Neural progenitor cell (in vitro differentiated cells): ENCODE data around the gene CFAP69. TPM values are rescaled to one million over a fixed set of nuclear protein-coding genes. Genes with fewer than 3 reads are reported as not detected.

Experiments
- DNase-seq: peaks from one replicate; pipeline ENCODE4 v3.0.0-alpha.2; 2016; ENCODE audit warnings: low spot score
- H2AFZ ChIP-seq: fragments of 200-600 bp; sonication (generic); replicated peaks from 2 replicates; pipeline ENCODE4 v1.6.1; 2016; ENCODE audit warnings: antibody characterized with exemption
- H3F3A ChIP-seq: fragments of 200-600 bp; sonication (generic); 2 replicates; pipeline ENCODE4 v1.6.1; 2016; ENCODE audit warnings: antibody characterized with exemption, low read depth
- H3K27ac ChIP-seq: fragments of 200-600 bp; sonication (generic); 2 replicates; pipeline ENCODE4 v1.5.1; 2016; ENCODE audit warnings: mild to moderate bottlenecking
- H3K27me3 ChIP-seq: fragments of 200-600 bp; sonication (generic); 2 replicates; pipeline ENCODE4 v1.6.1; 2016; ENCODE audit warnings: mild to moderate bottlenecking, moderate library complexity
- H3K36me3 ChIP-seq: fragments of 200-600 bp; sonication (generic); 2 replicates; pipeline ENCODE4 v1.5.1; 2016
- H3K4me1 ChIP-seq: fragments of 200-600 bp; sonication (generic); 2 replicates; pipeline ENCODE4 v1.6.1; 2016; ENCODE audit warnings: mixed run types
- H3K4me2 ChIP-seq: fragments of 200-600 bp; sonication (generic); 2 replicates; pipeline ENCODE4 v1.6.1; 2016
- H3K4me3 ChIP-seq: fragments of 200-600 bp; sonication (generic); 2 replicates; pipeline ENCODE4 v1.5.1; 2016
- H3K79me2 ChIP-seq: fragments of 200-600 bp; sonication (generic); 2 replicates; pipeline ENCODE4 v1.6.1; 2016; ENCODE audit warnings: low read depth
- H3K9ac ChIP-seq: fragments of 200-600 bp; sonication (generic); 2 replicates; pipeline ENCODE4 v1.6.1; 2016
- H3K9me3 ChIP-seq: fragments of 200-600 bp; sonication (generic); 2 replicates; pipeline ENCODE4 v1.5.1; 2016; ENCODE audit warnings: low read depth
- H4K20me1 ChIP-seq: fragments of 200-600 bp; sonication (generic); 2 replicates; pipeline ENCODE4 v1.6.1; 2016; ENCODE audit warnings: low read depth
- H3K27ac Mint-ChIP-seq: 3 replicates; pipeline ENCODE4 v1.8.0; 2021; ENCODE audit warnings: mixed read lengths
- H3K27me3 Mint-ChIP-seq: 2 replicates; pipeline ENCODE4 v1.8.0; 2022; ENCODE audit warnings: low read depth, mild to moderate bottlenecking, inconsistent platforms, moderate library complexity, mixed read lengths; ENCODE audit not compliant: insufficient read depth
- H3K36me3 Mint-ChIP-seq: 3 replicates; pipeline ENCODE4 v1.8.0; 2021; ENCODE audit warnings: mixed read lengths
- H3K4me1 Mint-ChIP-seq: 3 replicates; pipeline ENCODE4 v1.8.0; 2021; ENCODE audit warnings: mixed read lengths
- H3K4me3 Mint-ChIP-seq: 3 replicates; pipeline ENCODE4 v1.8.0; 2021; ENCODE audit warnings: mild to moderate bottlenecking, moderate library complexity, mixed read lengths
- H3K9me3 Mint-ChIP-seq: 3 replicates; pipeline ENCODE4 v1.8.0; 2020; ENCODE audit warnings: mixed read lengths
- CTCF ChIP-seq: fragments of 200-600 bp; sonication (generic); IDR thresholded peaks from 2 replicates; pipeline ENCODE4 v1.5.1; 2017; ENCODE audit warnings: antibody characterized with exemption, mild to moderate bottlenecking
- EZH2 ChIP-seq: fragments of 200-600 bp; sonication (generic); IDR thresholded peaks from 2 replicates; pipeline ENCODE4 v1.6.1; 2017; ENCODE audit warnings: antibody characterized with exemption, mild to moderate bottlenecking, moderate library complexity
- EZH2phosphoT487 ChIP-seq: fragments of 200-600 bp; sonication (generic); IDR thresholded peaks from 2 replicates; pipeline ENCODE4 v1.6.1; 2017; ENCODE audit warnings: antibody characterized with exemption
- total RNA-seq: library from RNA; depleted of rRNA; stranded (reverse); fragments of >200 nt; gene quantifications from 2 replicates; pipeline ENCODE4 v1.2.3, GENCODE V29; 2015; ENCODE audit warnings: low replicate concordance

CFAP69 gene
- total RNA-seq, 1 donor from 2014 or later: 4.8 TPM

GRCh38 chr7:90267263-90267858, 22.4 kb downstream of the CFAP69 start:
- Histone ChIP-seq H4K20me1 (no peaks in the 10 kb centered on the region), H3K9me3 (no peaks in the 10 kb centered on the region), H3K4me2 (no peak overlapping the region), H3K27me3 (no peaks in the 10 kb centered on the region), H3F3A (no peaks in the 10 kb centered on the region), H3K9ac (no peak overlapping the region), H3K79me2 (no peaks in the 10 kb centered on the region), H3K4me1 (no peaks in the 10 kb centered on the region), H2AFZ (no peak overlapping the region), H3K4me3 (no peak overlapping the region), H3K27ac (no peak overlapping the region), H3K36me3 (no peaks in the 10 kb centered on the region)
- Mint-ChIP-seq H3K9me3 (no peaks in the 10 kb centered on the region), H3K4me1 (no peaks in the 10 kb centered on the region), H3K4me3 (no peak overlapping the region), H3K27me3 (no peaks in the 10 kb centered on the region), H3K27ac (no peak overlapping the region), H3K36me3 (no peaks in the 10 kb centered on the region)
- TF ChIP-seq EZH2phosphoT487 (no peak), CTCF (no peak), EZH2 (no peak)
- DNase-seq: no peak

GRCh38 chr7:90269163-90269562, 24.2 kb downstream of the CFAP69 start:
- Histone ChIP-seq H3F3A (no peaks in the 10 kb centered on the region), H3K9ac (no peak overlapping the region), H2AFZ (no peak overlapping the region), H3K36me3 (no peaks in the 10 kb centered on the region), H3K4me1 (no peaks in the 10 kb centered on the region), H3K4me2 (no peak overlapping the region), H3K9me3 (no peaks in the 10 kb centered on the region), H3K27me3 (no peaks in the 10 kb centered on the region), H3K4me3 (no peak overlapping the region), H3K27ac (no peak overlapping the region), H3K79me2 (no peaks in the 10 kb centered on the region), H4K20me1 (no peaks in the 10 kb centered on the region)
- Mint-ChIP-seq H3K9me3 (no peaks in the 10 kb centered on the region), H3K36me3 (no peaks in the 10 kb centered on the region), H3K27ac (no peak overlapping the region), H3K4me3 (no peak overlapping the region), H3K27me3 (no peaks in the 10 kb centered on the region), H3K4me1 (no peaks in the 10 kb centered on the region)
- DNase-seq: no peak
- no peak for TF ChIP-seq EZH2phosphoT487
- TF ChIP-seq CTCF: no peak
- no peak for TF ChIP-seq EZH2

- H3K9me3 Mint-ChIP-seq: no peaks in the 10 kb centered on the region
- H3K4me3 Mint-ChIP-seq: no peak overlapping the region
- no peaks in the 10 kb centered on the region for H3K36me3 Mint-ChIP-seq
These were observed 25.6 kb downstream of the CFAP69 start for GRCh38 chr7:90270431-90271178.

More at GRCh38 chr7:90270431-90271178, 25.6 kb downstream of the CFAP69 start:
- Histone ChIP-seq H3K36me3 (no peaks in the 10 kb centered on the region), H3K9ac (no peak overlapping the region), H2AFZ (no peak overlapping the region), H3K4me3 (no peak overlapping the region), H3K27me3 (no peaks in the 10 kb centered on the region), H3F3A (no peaks in the 10 kb centered on the region), H3K27ac (no peak overlapping the region), H3K9me3 (no peaks in the 10 kb centered on the region), H4K20me1 (no peaks in the 10 kb centered on the region), H3K79me2 (no peaks in the 10 kb centered on the region), H3K4me2 (no peak overlapping the region), H3K4me1 (no peaks in the 10 kb centered on the region)
- TF ChIP-seq EZH2phosphoT487 (no peak), EZH2 (no peak), CTCF (no peak)
- Mint-ChIP-seq H3K27ac (no peak overlapping the region), H3K4me1 (no peaks in the 10 kb centered on the region), H3K27me3 (no peaks in the 10 kb centered on the region)
- DNase-seq: no peak
